ENCODE results near the gene SKAP2.

DNA sequence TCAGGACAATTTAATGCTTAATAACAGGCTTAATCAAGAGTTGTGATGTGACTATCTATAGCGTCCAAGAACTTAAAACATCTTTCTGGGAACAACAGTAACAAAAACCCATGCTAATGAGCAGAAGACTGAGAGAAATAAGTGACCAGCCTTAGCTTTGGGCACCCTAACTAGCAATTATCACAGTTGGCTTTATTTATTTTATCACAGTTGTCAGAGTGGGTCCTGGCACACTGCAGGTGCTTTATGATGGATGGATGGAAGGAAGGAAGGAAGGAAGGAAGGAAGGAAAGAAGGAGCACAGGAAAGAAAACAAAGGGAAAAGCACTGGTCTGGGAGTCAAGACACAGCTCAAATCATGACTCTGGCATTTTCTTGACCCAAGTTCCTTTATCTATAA is 181.1 kb downstream of the SKAP2 start:
- no peak for TF ChIP-seq POLR2AphosphoS5 (IDR thresholded peaks at IDR 0.05)
- TF ChIP-seq, protein P1, sequence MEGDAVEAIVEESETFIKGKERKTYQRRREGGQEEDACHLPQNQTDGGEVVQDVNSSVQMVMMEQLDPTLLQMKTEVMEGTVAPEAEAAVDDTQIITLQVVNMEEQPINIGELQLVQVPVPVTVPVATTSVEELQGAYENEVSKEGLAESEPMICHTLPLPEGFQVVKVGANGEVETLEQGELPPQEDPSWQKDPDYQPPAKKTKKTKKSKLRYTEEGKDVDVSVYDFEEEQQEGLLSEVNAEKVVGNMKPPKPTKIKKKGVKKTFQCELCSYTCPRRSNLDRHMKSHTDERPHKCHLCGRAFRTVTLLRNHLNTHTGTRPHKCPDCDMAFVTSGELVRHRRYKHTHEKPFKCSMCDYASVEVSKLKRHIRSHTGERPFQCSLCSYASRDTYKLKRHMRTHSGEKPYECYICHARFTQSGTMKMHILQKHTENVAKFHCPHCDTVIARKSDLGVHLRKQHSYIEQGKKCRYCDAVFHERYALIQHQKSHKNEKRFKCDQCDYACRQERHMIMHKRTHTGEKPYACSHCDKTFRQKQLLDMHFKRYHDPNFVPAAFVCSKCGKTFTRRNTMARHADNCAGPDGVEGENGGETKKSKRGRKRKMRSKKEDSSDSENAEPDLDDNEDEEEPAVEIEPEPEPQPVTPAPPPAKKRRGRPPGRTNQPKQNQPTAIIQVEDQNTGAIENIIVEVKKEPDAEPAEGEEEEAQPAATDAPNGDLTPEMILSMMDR (IDR thresholded peaks at IDR 0.05): no peak
- TF ChIP-seq POLR2A (IDR thresholded peaks at IDR 0.05): no peak
